ENCODE measurements around the gene POLD1. TPM values are rescaled to one million over a fixed set of nuclear protein-coding genes. Genes with fewer than 3 reads are reported as not detected.

The POLD1 gene
- total RNA-seq, 1 donor from 2014 or later: 19.8 TPM

DNA sequence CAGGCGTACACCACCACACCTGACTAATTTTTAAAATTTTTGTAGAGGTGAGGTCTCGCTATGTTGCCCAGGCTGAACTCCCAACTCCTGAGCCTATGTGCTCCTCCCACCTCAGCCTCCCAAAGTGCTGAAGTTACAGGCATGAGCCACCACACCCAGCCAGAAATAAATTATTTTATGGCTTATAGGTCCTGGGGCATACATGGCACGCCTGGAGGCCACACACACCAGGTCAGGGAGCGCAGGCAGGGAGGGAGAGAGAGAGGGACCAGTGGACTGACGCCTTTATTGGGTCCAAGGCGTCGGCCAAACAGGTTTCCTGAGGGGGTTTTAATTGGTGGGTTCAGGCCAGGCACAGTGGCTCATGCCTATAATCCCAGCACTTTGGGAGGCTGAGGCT is 41.4 kb downstream of the POLD1 start:
- H3K36me3 ChIP-seq (ENCODE audit: control insufficient read depth in 3 of 3, insufficient read depth in 3 of 3, low read length in 3 of 3): no peaks in the 10 kb centered on the region
- no peak overlapping the region for H3K27ac ChIP-seq (ENCODE audit: low read depth, low read length)
- H3K4me3 ChIP-seq (ENCODE audit: low read length in 3 of 3): no peak overlapping the region
- no peak overlapping the region for H3K9ac ChIP-seq (ENCODE audit: low read depth in 1 of 3, low read length in 3 of 3)
- H3K27me3 ChIP-seq (ENCODE audit: control insufficient read depth in 3 of 3, insufficient read depth in 3 of 3, low read length in 3 of 3): peaks cover 0 to 15% (median 5%) of the 10 kb centered on the region in 3 donors
- peaks cover 7 to 22% (median 9%) of the 10 kb centered on the region in 3 donors for H3K4me1 ChIP-seq (ENCODE audit: control insufficient read depth in 3 of 3, insufficient read depth in 3 of 3, low read length in 3 of 3)
- H3K9me3 ChIP-seq (ENCODE audit: control insufficient read depth in 3 of 3, low read length in 3 of 3): no peaks in the 10 kb centered on the region

DNA sequence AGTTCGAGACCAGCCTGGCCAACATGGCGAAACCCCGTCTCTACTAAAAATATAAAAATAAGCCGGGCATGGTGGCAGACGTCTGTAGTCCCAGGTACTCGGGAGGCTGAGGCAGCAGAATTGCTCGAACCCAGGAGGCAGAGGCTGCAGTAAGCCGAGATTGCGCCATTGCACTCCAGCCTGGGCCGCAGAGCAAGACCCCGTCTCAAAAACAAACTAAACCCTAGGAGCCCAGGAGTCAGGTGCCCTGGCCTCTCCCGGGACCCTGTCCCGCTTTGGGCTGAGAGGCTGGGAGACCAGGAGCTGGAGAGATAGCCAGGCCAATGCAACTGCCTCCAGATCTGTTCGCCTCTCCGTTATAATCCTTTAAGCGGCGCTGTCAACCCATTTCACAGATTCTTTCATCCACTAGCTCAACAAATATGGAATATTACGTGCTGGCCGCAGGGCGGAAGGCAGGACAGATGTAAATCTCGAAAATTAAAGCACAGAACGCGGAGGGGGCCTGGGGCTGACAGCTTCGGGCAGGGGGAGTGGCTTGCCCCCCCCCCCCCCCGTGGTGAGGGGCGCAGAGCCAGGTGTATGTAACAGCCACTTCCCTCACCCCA is 43.3 kb downstream of the POLD1 start:
- no peaks in the 10 kb centered on the region for H3K9me3 ChIP-seq (ENCODE audit: control insufficient read depth in 3 of 3, low read length in 3 of 3)
- H3K4me3 ChIP-seq (ENCODE audit: low read length in 3 of 3): peak overlapping the region; percentile 15 to 61 (median 24)
- peak overlapping the region; percentile 36 to 72 (median 48) for H3K9ac ChIP-seq (ENCODE audit: low read depth in 1 of 3, low read length in 3 of 3)
- peaks cover 0 to 20% (median 1%) of the 10 kb centered on the region in 3 donors for H3K27me3 ChIP-seq (ENCODE audit: control insufficient read depth in 3 of 3, insufficient read depth in 3 of 3, low read length in 3 of 3)
- H3K27ac ChIP-seq (ENCODE audit: low read depth, low read length): peak overlapping the region; percentile 84
- H3K36me3 ChIP-seq (ENCODE audit: control insufficient read depth in 3 of 3, insufficient read depth in 3 of 3, low read length in 3 of 3): no peaks in the 10 kb centered on the region
- H3K4me1 ChIP-seq (ENCODE audit: control insufficient read depth in 3 of 3, insufficient read depth in 3 of 3, low read length in 3 of 3): peaks cover 20 to 31% (median 20%) of the 10 kb centered on the region in 3 donors

DNA sequence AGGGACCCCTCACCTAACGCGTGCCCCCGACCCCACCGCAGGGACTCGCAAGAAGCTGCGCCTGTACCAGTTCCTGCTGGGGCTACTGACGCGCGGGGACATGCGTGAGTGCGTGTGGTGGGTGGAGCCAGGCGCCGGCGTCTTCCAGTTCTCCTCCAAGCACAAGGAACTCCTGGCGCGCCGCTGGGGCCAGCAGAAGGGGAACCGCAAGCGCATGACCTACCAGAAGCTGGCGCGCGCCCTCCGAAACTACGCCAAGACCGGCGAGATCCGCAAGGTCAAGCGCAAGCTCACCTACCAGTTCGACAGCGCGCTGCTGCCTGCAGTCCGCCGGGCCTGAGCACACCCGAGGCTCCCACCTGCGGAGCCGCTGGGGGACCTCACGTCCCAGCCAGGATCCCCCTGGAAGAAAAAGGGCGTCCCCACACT is 43.9 kb downstream of the POLD1 start:
- Histone ChIP-seq H3K9me3 (ENCODE audit: control insufficient read depth in 3 of 3, low read length in 3 of 3) (no peaks in the 10 kb centered on the region), H3K27me3 (ENCODE audit: control insufficient read depth in 3 of 3, insufficient read depth in 3 of 3, low read length in 3 of 3) (peaks cover 0 to 23% (median 5%) of the 10 kb centered on the region in 3 donors), H3K4me1 (ENCODE audit: control insufficient read depth in 3 of 3, insufficient read depth in 3 of 3, low read length in 3 of 3) (peaks cover 22 to 34% (median 24%) of the 10 kb centered on the region in 3 donors), H3K4me3 (ENCODE audit: low read length in 3 of 3) (peak overlapping the region; percentile 24 to 61 (median 30)), H3K27ac (ENCODE audit: low read depth, low read length) (peak overlapping the region; percentile 84), H3K9ac (ENCODE audit: low read depth in 1 of 3, low read length in 3 of 3) (peak overlapping the region; percentile 36 to 72 (median 48)), H3K36me3 (ENCODE audit: control insufficient read depth in 3 of 3, insufficient read depth in 3 of 3, low read length in 3 of 3) (no peaks in the 10 kb centered on the region)

DNA sequence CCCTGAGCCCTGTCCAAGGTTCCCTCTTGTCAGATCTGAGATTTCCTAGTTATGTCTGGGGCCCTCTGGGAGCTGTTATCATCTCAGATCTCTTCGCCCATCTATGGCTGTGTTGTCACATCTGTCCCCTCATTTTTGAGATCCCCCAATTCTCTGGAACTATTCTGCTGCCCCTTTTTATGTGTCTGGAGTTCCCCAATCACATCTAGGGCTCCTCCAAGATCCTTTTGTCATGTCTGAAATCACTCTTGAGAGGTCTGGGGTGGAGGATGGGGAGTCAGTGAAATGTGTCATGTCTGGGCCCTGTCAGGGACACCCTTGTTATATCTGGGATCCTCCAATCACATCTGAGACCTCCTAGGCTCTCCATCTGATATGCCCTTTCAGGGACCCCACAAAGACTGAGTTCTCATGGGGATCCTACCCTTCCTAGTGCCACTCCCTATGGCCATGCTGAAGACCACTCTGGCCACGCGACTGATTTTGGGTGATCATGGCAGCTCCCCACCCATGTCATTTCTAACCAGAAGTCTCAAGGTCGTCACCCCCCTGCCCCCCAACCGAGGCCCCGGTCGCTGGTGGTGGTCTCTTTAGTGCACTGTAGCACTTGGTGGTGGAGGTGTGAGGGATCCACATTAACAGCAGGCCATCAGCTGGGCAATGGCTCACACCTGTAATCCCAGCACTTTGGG is 44.8 kb downstream of the POLD1 start:
- peak overlapping the region; percentile 18 to 72 (median 36) for H3K9ac ChIP-seq (ENCODE audit: low read depth in 1 of 3, low read length in 3 of 3)
- peak overlapping the region; percentile 84 for H3K27ac ChIP-seq (ENCODE audit: low read depth, low read length)
- peaks cover 0 to 23% (median 5%) of the 10 kb centered on the region in 3 donors for H3K27me3 ChIP-seq (ENCODE audit: control insufficient read depth in 3 of 3, insufficient read depth in 3 of 3, low read length in 3 of 3)
- H3K4me1 ChIP-seq (ENCODE audit: control insufficient read depth in 3 of 3, insufficient read depth in 3 of 3, low read length in 3 of 3): peaks cover 22 to 35% (median 24%) of the 10 kb centered on the region in 3 donors
- no peaks in the 10 kb centered on the region for H3K36me3 ChIP-seq (ENCODE audit: control insufficient read depth in 3 of 3, insufficient read depth in 3 of 3, low read length in 3 of 3)
- no peak overlapping the region for H3K4me3 ChIP-seq (ENCODE audit: low read length in 3 of 3)
- H3K9me3 ChIP-seq (ENCODE audit: control insufficient read depth in 3 of 3, low read length in 3 of 3): no peaks in the 10 kb centered on the region

DNA sequence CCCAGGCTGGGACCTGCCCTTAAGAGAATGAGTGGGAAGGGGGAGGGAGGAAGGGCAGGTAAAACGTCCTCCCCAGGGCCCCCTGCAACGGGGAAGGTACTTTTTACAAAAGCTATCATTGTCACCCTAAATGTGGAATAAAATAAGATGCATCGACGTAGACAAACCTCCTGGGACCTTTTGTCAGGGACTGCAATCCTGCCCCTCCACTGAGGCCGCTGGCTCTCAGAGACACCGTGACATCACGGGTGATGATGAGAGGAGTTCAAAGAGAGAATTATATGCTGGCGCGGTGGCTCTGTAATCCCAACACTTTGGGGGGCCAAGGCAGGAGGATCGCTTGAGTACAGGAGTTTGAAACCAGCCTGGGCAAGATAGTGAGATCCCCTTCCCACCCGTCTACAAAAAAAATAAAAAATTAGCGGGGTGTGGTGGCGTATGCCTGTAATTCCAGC is 46.8 kb downstream of the POLD1 start:
- Histone ChIP-seq H3K4me1 (ENCODE audit: control insufficient read depth in 3 of 3, insufficient read depth in 3 of 3, low read length in 3 of 3) (peaks cover 24 to 43% (median 35%) of the 10 kb centered on the region in 3 donors), H3K27me3 (ENCODE audit: control insufficient read depth in 3 of 3, insufficient read depth in 3 of 3, low read length in 3 of 3) (peaks cover 0 to 24% (median 5%) of the 10 kb centered on the region in 3 donors), H3K9me3 (ENCODE audit: control insufficient read depth in 3 of 3, low read length in 3 of 3) (no peaks in the 10 kb centered on the region), H3K27ac (ENCODE audit: low read depth, low read length) (peak overlapping the region; percentile 94), H3K9ac (ENCODE audit: low read depth in 1 of 3, low read length in 3 of 3) (peak overlapping the region; percentile 77 to 85 (median 77)), H3K36me3 (ENCODE audit: control insufficient read depth in 3 of 3, insufficient read depth in 3 of 3, low read length in 3 of 3) (peaks cover 0 to 5% (median 3%) of the 10 kb centered on the region in 3 donors), H3K4me3 (ENCODE audit: low read length in 3 of 3) (peak overlapping the region; percentile 74 to 86 (median 85))

DNA sequence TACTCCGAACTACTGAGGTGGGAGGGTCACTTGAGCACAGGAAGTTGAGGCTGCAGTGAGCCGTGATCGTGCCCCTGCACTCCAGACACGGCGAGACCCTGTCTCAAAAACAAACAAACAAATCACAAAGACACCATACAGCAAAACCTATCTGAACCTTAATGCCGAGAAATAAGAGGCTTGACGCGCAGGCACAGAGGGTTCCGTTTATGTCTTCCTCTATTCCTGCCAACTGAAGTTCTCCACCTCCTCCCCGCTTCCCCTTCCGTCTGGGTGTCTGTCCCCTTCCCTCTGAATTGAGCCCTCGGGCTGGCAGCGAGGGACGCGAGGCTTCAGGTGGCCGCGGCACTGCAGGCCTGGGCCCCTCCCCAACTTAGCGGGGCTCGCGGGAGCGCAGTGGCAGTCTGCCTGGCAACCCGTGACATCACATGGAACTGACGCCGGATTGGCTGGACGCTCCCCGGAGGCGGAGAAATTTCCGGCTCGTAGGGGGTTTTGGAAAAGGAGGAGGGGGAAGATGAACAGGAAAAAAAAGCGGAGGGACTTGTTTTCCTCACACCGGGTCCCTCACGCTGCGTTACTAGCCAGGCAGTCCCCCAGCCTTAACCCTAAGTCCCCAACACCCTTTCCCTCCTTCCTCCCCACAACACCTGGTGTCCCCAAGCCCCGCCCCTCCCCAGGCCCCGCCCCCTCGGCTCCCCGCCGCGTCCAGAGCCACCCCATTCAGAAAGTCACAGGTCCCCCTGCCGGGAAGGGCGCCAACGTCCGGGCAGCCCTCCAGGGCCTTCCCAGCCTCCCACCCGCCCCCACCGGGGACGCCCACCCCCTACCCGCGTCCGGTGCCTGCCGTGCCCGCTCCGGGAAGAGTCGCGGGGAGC is 47.4 kb downstream of the POLD1 start:
- peak overlapping the region; percentile 77 to 85 (median 85) for H3K9ac ChIP-seq (ENCODE audit: low read depth in 1 of 3, low read length in 3 of 3)
- peaks cover 24 to 50% (median 38%) of the 10 kb centered on the region in 3 donors for H3K4me1 ChIP-seq (ENCODE audit: control insufficient read depth in 3 of 3, insufficient read depth in 3 of 3, low read length in 3 of 3)
- H3K27me3 ChIP-seq (ENCODE audit: control insufficient read depth in 3 of 3, insufficient read depth in 3 of 3, low read length in 3 of 3): peaks cover 0 to 24% (median 5%) of the 10 kb centered on the region in 3 donors
- H3K36me3 ChIP-seq (ENCODE audit: control insufficient read depth in 3 of 3, insufficient read depth in 3 of 3, low read length in 3 of 3): peaks cover 0 to 12% (median 7%) of the 10 kb centered on the region in 3 donors
- peak overlapping the region; percentile 74 to 86 (median 85) for H3K4me3 ChIP-seq (ENCODE audit: low read length in 3 of 3)
- H3K27ac ChIP-seq (ENCODE audit: low read depth, low read length): peak overlapping the region; percentile 94
- H3K9me3 ChIP-seq (ENCODE audit: control insufficient read depth in 3 of 3, low read length in 3 of 3): no peaks in the 10 kb centered on the region

DNA sequence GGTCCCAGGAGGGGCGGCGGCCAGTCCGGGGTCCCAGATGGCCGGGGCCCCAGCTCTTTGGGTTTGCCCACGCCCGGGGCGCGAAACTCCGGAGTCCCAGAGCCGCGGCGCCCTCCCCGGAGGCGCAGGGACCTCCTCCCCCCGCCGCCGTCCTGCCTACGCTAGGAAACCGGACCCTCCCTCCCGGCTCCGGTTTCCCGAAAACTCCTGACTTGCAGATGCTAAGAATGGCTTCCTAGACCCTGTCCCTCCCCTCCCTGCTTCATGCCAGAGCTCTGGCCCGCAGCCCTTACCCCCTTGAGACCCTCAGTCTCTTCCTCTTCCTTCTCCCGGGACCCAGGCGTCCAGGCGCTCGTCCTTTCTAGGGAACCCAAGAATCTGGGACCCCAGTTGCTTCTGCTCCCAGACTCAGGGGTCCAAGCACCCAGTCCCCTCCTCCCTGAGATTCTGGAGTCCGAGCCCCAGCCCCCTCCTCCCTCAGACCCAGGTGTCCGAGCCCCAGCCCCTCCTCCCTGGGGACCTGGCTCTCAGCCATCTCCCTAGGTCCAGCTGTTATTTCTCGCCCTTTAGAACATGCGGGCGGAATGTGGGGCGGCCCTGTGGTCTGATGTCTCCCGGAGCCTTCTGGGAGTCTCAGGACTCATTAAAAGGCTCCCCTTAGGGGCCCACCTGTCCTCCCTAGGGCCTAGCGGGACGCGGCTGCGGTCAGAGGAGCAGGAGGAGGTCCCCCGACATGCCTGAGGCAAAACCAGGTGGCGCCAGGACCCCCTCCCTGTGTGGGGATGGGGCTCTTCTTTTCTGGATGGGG is 48.3 kb downstream of the POLD1 start, which contains the start of gene MYBPC2:
Gene MYBPC2, plus strand, starts transcription at position 672 of the 808 bp plus-strand sequence. Its CDS starts 62 bp downstream, at position 734.
- Histone ChIP-seq H3K4me1 (ENCODE audit: control insufficient read depth in 3 of 3, insufficient read depth in 3 of 3, low read length in 3 of 3) (peaks cover 24 to 53% (median 38%) of the 10 kb centered on the region in 3 donors), H3K9ac (ENCODE audit: low read depth in 1 of 3, low read length in 3 of 3) (peak within 1 kb of the TSS; percentile 85 to 91 (median 86)), H3K36me3 (ENCODE audit: control insufficient read depth in 3 of 3, insufficient read depth in 3 of 3, low read length in 3 of 3) (peaks cover 2 to 20% (median 14%) of the 10 kb centered on the region in 3 donors), H3K4me3 (ENCODE audit: low read length in 3 of 3) (peak within 1 kb of the TSS; percentile 77 to 86 (median 85)), H3K27ac (ENCODE audit: low read depth, low read length) (peak within 1 kb of the TSS; percentile 94), H3K27me3 (ENCODE audit: control insufficient read depth in 3 of 3, insufficient read depth in 3 of 3, low read length in 3 of 3) (peaks cover 0 to 29% (median 5%) of the 10 kb centered on the region in 3 donors), H3K9me3 (ENCODE audit: control insufficient read depth in 3 of 3, low read length in 3 of 3) (no peaks in the 10 kb centered on the region)

DNA sequence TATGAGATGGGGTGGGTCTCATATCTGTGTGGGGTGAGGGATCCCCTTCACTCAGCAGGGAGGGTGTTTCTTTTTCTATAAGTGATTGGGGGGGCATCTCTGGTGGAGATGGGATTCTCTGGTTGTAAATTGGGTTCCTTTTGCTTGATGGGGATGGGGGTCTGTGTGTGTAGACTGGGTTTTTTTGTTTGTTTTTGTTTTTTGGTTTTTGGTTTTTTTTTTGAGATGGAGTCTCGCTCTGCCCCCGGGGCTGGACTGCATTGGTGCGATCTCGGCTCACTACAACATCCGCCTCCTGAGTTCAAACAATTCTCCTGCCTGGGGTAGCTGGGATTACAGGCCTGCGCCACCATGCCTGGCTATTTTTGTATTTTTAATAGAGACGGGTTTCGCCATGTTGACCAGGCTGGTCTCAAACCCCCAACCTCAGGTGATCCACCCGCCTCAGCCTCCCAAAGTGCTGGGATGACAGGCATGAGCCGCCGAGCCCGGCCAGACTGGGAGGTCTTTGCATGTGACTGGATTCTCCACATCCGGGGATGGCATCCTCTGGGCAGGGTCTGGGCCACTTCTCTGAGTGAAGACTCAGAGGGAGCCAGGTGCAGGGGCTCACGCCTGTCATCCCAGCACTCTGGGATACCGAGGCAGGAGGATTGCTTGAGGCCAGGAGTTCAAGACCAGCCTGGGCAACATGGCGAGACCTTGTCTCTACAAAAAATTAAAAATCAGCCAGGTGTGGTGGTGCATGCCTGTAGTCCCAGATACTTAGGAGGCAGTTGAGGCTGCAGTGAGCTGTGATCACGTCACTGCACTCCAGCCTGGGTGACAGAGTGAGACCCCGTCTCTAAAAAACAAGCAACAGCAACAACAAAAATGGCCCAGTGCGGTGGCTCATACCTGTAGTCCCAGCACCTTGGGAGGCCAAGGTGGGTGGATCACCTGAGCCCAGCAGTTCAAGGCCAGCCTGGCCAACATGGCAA is 49.3 kb downstream of the POLD1 start:
- H3K27ac ChIP-seq (ENCODE audit: low read depth, low read length): peak overlapping the region; percentile 94

More for the DNA sequence above, 49.3 kb downstream of the POLD1 start:
- Histone ChIP-seq H3K9ac (ENCODE audit: low read depth in 1 of 3, low read length in 3 of 3) (peak overlapping the region; percentile 85 to 91 (median 86)), H3K9me3 (ENCODE audit: control insufficient read depth in 3 of 3, low read length in 3 of 3) (no peaks in the 10 kb centered on the region), H3K4me1 (ENCODE audit: control insufficient read depth in 3 of 3, insufficient read depth in 3 of 3, low read length in 3 of 3) (peaks cover 20 to 46% (median 33%) of the 10 kb centered on the region in 3 donors), H3K27me3 (ENCODE audit: control insufficient read depth in 3 of 3, insufficient read depth in 3 of 3, low read length in 3 of 3) (peaks cover 4 to 29% (median 5%) of the 10 kb centered on the region in 3 donors), H3K36me3 (ENCODE audit: control insufficient read depth in 3 of 3, insufficient read depth in 3 of 3, low read length in 3 of 3) (peaks cover 2 to 31% (median 21%) of the 10 kb centered on the region in 3 donors), H3K4me3 (ENCODE audit: low read length in 3 of 3) (peak overlapping the region; percentile 77 to 82 (median 79))

Data from skeletal muscle tissue (tissue), 4 donors.